ENCODE results near the gene YWHAQ.

- no peak for TF ChIP-seq POLR2A (IDR thresholded peaks at IDR 0.05)
- no peak for TF ChIP-seq CTCF (IDR thresholded peaks at IDR 0.05)
Observed at GRCh38 chr2:9631553-9631819, 689 bp upstream of the YWHAQ start.
